HG02571 (cell line): Measurements from ENCODE around the gene TP53AIP1.

Experiments
- ATAC-seq: cut with Tn5 transposase; IDR thresholded peaks from one replicate; pipeline ENCODE4 v1.9.1; 2021; ENCODE audit warnings: mild to moderate bottlenecking, moderate library complexity; ENCODE audit not compliant: unreplicated experiment

TP53AIP1 gene

GRCh38 chr11:128943428-128943976, 831 bp upstream of the TP53AIP1 start:
- no peak for ATAC-seq

GRCh38 chr11:128942272-128942612, 429 bp downstream of the TP53AIP1 start:
- ATAC-seq = no peak

DNA sequence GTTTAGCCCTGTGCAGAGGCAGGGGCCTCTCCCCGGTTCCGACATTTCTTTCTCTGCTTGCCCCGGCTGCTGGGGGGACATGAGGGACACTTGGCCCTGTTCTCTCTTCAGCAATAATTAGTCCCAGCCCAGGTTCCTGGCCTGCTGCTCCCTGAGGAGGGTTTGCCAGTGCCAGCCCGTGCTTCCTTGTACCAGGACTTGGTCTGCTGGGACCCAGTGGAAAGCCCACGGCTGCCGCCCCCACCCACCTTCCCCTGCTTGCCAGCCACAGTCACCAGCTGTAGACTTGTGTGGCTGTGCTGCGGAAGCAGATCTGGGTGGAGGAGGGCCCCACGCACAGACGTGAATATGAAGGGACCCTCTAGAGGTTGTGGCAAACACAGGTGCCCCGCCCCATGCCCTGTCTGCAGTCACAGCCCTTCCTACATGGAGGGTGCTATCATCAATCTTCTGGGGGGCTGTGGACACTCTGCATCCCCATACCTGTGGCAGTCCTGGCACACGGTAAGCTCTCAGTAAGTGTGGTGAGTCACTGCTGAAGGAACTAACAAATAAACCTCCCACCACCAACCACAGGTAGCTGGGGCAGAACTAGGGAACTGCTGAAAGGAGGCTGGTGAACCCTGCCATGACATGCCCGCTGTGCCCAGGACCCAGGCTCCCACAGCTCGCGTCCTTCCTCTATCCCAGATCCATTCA, 949 bp downstream of the TP53AIP1 start:
- ATAC-seq = no peak

- no peak for ATAC-seq
These were observed 1.6 kb downstream of the TP53AIP1 start for GRCh38 chr11:128941110-128941509.

DNA sequence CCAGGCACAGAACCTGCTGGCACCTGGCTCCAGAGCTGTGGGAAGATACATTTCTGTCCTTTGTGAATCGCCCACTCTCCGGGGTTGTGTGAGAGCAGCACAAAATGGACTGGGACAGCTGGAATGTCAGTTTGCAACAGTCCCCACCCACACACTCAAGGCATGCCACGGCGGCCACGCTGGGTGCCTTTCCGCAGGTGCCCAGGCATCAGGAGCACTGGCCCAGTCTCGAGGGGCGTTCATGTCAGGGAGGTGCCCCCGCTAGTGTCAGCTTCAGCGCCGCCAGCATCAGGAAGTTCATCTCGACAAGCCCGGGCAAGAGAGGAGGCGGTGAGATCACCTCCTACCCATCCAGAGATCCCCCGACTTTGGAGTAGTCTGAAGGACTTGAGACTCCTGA, 2.1 kb downstream of the TP53AIP1 start:
- ATAC-seq = no peak

GRCh38 chr11:128940156-128940555, 2.5 kb downstream of the TP53AIP1 start:
- no peak for ATAC-seq

DNA sequence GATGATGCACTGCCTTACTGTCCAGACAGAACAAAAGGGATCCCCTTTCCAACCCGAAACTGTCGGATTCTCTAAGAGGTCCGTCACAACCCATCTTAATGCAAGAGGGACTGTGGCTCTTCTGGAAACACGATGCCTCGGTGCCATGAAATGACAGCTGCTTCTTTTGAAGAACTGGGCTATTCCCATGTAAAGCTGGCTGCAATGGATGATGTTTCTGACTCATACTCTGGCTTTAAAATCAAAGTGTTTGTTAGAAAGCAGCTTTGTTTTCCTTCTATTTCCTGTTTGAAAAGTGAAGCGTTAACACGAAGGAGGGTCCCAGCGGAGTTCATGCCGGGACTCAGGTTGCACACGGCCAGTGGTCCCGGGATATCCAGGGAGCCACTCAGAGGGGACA, 3.1 kb downstream of the TP53AIP1 start:
- ATAC-seq = no peak

DNA sequence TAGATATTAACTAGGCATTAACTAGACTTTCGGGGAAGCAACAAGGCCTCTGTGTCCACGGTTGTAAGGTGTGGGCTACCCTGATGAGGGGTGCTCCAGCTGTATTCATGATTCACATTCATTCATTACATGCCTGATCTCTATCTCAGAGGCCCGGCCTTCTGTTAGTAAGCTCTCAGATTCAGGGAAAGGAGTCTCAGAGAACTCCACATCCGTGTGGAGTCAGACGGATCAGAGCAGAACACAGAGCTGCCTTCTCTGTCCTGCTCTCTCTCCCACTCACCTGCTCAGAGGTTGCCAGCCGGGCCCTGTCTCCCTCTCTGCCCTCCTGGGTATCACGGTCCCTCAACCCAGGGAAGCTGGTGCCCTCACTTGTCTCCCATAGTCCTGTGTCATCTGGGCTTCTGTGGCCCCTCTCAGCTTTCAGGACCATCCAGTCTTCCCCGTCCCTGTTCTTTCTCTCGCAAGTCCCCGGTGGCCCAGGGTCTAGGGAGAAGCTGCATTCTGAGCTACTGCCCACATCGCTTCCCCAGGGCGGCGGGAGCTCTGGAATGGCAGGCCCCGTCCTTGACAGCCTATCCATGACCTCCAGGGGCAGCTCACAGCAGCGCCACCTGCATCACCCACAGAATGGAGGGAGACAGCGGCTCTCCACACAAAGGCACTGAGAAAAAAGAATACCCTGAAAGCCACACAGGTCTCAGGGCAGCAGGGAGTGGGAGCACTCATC, 4.3 kb downstream of the TP53AIP1 start:
- ATAC-seq = no peak

GRCh38 chr11:128937480-128937879, 5.2 kb downstream of the TP53AIP1 start:
- ATAC-seq = no peak

GRCh38 chr11:128936606-128937251, 5.9 kb downstream of the TP53AIP1 start:
- ATAC-seq = no peak

DNA sequence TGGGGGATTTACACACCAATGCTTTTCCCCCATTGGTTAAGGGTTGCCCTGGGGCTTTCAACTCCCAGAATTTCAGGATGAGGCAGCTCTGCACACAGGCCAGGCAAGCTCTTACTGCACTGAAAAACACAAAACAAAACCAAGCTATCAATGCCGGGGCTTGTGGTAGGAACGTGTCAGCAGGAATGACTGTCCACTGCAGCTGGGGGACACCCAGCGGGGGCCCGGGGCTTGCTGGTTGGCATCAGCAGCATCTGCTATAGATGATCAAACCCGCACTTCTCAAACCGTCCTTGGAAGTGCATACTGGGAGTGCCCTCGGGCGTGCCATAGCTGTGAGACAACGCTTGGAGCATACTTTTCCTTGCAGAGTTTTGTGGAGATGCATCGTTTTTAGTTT, 7.7 kb downstream of the TP53AIP1 start:
- ATAC-seq = no peak

GRCh38 chr11:128934351-128934750, 8.3 kb downstream of the TP53AIP1 start:
- no peak for ATAC-seq

DNA sequence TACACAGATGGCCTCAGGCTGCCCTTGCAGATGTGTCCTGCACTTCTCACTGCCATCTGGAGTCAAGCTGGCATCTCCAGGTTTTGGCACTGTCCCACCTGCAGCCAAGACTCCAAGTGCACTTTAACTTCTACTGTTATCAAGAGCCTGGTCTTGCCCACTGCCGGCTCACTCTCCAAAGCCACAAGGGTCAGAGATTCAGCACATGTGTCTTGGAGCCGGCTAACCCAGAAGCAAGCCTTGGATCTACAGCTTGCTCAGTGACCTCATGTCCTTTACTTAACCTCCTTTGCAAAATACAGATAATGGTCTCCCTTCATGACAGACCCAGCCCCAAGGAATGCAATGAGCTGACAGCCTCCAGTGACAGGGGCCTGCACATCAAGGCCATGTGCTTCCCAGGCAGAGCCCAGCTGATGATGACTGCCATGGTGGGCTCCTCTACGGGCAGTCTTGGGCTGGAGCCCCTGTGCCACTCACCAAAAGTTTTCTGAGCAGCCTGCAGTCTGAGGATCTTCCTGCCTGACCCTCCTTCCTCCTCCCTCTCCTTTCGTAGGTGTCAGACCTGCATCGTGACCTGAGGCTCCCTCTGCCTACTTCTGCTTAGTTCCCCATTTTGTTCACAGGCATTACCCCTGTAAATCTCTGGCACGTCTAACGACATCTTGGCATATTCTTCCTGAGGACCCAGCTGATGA, 9.0 kb downstream of the TP53AIP1 start:
- no peak for ATAC-seq

DNA sequence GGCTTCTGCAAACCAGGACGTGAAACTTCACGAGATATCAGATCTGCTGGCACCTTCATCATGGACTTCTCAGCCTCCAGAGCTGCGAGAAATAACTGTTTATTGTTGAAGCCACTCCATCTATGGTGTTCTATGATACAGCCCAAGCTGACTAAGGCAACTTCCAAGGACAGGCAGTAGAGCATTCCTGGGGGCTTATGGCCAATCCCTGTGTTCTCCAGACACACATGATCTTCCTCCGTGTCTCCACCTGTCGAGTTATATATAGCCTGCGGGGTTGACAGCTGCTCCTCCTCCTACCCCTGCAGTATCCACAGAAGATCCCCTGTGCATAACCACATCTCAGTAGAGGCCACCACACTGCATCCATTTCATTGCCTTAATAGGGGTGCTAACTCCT, 11.0 kb downstream of the TP53AIP1 start:
- ATAC-seq = no peak

DNA sequence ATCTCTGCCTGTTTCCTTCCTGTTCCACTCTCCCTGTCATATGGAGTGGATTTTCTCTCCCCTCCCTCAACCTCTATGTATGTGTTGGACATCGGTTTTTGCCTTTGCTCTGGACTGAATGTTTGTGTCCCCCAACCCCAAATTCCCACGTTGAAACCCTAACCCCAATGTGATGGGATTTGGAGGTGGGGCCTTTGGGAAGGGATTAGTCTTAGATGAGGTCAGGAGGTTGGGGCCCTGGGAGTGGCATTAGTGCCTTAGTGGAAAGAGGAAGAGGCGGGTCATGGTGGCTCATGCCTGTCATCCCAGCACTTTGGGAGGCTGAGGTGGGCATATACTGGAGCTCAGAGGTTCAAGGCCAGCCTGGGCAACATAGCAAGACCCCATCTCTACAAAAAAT, 11.6 kb downstream of the TP53AIP1 start:
- ATAC-seq = no peak

GRCh38 chr11:128929991-128930390, 12.7 kb downstream of the TP53AIP1 start:
- ATAC-seq = no peak

GRCh38 chr11:128929468-128929867, 13.2 kb downstream of the TP53AIP1 start:
- ATAC-seq = no peak

- ATAC-seq = peak; percentile 96
These were observed 14.3 kb downstream of the TP53AIP1 start for GRCh38 chr11:128928400-128928799.

- ATAC-seq = no peak
These were observed 14.9 kb downstream of the TP53AIP1 start for GRCh38 chr11:128927683-128928336.

DNA sequence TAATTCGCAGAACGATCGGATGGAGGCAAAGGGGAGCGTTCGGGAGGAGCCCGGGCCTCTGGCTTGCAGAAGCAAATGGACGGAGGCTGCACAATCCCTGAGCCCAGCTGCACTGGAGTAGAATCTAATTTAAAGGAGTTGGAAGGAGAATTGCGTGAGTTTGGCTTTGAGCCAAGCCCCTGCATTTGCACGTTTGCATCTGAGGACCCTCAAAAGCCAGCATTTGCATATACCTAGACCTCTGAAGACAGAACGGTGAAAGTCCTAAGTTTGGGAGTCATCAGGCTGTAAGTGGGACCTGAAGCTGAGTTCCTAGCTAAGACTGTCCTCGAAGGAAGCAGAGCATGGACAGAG, 15.6 kb downstream of the TP53AIP1 start:
- ATAC-seq = no peak
